ENCODE results near the gene ATG5.

- no peak for TF ChIP-seq EZH2 (IDR thresholded peaks at IDR 0.05; ENCODE audit: borderline replicate concordance, insufficient read depth, low read depth, low read length, poor library complexity, severe bottlenecking)
- TF ChIP-seq CTCF (IDR thresholded peaks at IDR 0.05), result peak; percentile 81
These were observed 9.3 kb upstream of the ATG5 start for GRCh38 chr6:106334646-106335448.

All from B cell (primary cell).